Measurements from ENCODE around the gene CDRT4.
A peak's percentile ranks its signal among the peaks of the same experiment; 100 is the strongest.
"Not testable (repeated sequence)": the region's sequence is repeated elsewhere in the genome, so short reads cannot be mapped to it uniquely, and the experiment has no call there.

Gene CDRT4

GRCh38 chr17:15467592-15467991 lies at the start of gene CDRT4:
Gene CDRT4 (minus strand): TSS chr17:15467621. CDS start chr17:15440238, 27,383 bp downstream.
- DNase-seq (ENCODE audit: low read depth) = no peak

DNA sequence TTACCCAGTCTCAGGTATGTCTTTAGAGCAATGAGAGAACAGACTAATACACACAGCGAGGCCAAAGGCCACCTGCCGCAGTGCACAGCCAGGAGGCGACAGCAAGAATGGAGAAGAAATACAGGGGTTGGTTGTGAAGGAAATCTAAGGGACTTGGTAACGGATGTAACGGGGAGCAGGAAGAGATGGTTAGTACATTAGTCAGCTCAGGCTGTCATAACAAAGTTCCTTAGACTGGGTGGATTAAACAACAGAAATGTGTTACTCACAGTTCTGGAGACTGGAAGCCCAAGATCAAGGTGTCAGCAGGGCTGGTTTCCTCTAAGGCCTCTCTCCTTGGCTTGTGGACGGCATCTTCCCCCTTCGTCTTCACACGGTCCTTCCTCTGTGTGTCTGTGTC lies 48.7 kb upstream of the CDRT4 start:
- no peak for DNase-seq (ENCODE audit: low read depth)

DNA sequence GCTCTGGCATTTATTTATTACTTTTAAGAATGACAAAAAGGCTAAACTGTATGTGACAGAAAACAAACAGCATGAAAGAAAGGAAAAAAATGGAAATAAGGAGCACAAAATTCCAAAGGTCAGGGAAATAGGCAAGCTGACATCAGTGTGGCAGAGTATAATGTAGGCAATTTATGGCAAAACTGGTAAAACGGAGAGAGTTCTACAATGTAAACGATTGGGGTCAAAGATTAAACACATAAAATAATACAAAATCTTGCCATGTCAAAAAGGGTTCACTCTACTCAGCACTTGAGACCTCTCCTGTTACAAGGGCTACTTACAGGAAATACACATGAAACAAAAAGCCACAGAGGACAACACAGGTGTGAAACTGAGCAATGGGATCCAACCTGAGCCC lies 47.0 kb upstream of the CDRT4 start:
- DNase-seq (ENCODE audit: low read depth) = no peak

- no peak for DNase-seq (ENCODE audit: low read depth)
Observed at GRCh38 chr17:15513856-15514459, 46.5 kb upstream of the CDRT4 start.

DNA sequence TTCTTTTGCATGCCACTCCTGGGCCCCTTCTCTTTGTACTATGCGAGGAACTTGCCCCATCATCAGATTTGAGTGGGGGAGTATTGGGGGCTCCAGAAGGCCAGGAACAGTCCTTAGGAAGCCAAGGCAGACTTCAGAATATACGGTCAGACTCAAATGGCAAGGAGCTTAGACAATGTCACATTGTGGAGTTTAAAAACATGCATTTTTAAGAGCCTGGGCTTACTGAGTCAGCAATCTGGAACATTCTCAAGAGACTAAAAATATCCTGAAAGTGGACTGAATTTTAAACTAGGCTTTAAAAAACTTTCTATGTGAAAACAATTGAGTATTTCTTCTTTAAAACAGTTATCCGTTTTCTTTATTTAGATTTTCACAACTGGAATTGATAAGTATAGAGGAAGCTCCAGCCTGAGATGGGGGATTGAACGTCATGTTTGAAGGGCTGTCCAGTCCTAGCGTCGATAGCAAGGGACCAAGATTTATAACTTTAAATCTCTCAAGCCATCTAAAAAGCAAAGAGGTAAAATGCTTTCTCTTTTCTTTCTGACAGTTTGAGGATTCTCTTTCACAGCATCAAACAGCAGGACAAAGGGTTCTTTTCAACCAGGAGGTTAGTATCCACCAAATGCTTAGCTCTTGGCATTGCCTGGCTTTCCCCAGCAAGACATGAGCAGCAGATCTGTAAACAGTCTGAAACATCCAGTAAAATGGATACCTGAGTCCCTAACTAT lies 45.8 kb upstream of the CDRT4 start:
- no peak for DNase-seq (ENCODE audit: low read depth)

DNA sequence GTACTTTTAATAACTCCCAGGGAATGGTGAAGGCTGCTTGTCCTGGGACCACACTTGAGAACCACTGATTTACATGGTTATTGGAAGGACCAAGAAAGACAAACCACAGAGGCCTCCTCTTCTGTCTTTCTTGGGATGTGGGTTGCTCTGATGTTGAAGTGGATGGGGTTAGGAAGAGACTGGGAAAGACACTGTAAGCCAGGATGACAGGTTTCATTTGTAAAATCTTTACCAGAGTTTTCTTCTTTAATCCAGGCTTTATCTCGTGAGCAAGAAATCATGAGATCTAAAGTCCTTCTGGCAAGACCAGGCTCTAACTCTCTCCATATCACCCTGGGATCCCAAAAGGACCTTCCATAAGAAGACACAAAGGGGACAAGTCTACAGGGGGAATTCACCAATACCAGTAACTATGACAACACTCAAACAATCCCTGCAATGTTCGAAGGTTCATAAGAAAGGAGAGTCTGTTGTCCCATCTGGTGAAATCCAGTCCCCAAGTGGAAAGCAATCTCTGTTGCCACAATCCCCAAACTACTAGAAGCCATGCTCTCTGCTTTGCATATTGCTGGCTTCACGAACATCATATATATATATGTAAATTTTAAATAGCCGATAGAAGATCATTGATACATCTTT lies 44.8 kb upstream of the CDRT4 start:
- DNase-seq (ENCODE audit: low read depth) = no peak

- DNase-seq (ENCODE audit: low read depth) = no peak
Observed at GRCh38 chr17:15511142-15511541, 43.7 kb upstream of the CDRT4 start.

DNA sequence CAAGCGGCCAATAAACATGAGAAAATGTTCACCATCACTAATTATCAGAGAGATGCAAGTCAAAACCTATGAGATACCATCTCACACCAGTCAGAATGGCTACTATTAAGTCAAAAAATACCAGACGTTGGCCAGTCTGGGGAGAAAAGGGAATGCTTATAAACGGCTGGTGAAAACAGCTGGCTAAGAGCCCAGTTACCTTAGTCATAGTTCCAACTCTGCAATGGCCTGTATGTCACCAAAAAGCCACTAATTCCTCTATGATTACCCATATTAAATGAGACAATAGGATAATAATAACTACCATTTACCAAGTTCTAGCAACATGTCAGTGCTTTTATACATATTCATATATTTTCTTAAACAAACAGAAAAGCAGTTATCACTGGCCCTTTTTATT lies 42.9 kb upstream of the CDRT4 start:
- DNase-seq (ENCODE audit: low read depth) = no peak

DNA sequence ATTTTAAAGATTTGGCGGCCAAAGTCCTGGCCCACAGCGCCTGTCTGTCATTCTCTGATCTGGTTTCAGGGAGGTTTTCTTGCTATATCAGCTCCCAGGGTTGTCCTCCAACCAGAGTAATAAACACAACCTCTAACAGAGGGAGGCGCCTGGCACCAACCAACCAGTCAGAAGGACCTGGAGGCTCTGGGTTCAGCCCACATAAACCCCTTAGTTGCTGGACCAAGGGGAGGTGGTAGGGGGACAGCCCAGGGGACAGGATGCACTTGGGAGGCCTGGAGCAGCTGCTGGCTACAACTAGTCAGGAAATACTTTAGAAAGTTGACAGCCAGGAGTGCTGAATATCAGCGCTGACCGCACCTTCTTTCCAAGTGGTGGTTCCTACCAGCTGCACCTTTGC lies 41.7 kb upstream of the CDRT4 start:
- no peak for DNase-seq (ENCODE audit: low read depth)

GRCh38 chr17:15508466-15508865 lies 41.0 kb upstream of the CDRT4 start:
- DNase-seq (ENCODE audit: low read depth) = no peak

- DNase-seq (ENCODE audit: low read depth) = no peak
Observed at GRCh38 chr17:15507896-15508295, 40.5 kb upstream of the CDRT4 start.

DNA sequence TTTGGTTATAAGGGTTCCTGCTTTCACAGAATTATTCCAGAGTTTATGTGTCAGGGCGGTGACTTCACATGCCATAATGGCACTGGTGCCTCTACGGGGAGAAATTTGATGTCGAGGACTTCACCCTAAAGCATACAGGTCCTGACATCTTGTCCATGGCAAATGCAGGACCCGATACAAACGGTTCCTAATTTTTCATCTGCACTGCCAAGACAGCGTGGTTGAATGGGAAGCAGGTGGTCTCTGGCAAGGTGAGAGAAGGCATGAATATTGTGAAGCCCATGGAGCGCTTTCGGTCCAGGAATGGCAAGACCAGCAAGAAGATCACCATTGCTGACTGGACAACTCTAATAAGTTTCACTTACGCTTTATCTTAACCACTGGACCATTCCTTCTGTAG lies 39.6 kb upstream of the CDRT4 start:
- DNase-seq (ENCODE audit: low read depth) = no peak

DNA sequence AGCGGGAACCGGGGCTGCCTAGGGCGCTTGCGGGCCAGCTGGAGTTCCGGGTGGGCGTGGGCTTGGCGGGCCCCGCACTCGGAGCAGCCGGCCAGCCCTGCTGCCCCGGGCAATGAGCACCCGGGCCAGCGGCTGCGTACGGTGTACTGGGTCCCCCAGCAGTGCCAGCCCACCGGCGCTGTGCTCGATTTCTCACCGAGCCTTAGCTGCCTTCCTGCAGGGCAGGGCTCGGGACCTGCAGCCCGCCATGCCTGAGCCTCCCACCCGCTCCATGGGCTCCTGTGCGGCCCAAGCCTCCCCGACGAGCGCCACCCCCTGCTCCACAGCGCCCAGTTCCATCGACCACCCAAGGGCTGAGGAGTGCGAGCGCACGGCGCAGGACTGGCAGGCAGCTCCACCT lies 38.3 kb upstream of the CDRT4 start:
- DNase-seq (ENCODE audit: low read depth) = not testable (repeated sequence)

DNA sequence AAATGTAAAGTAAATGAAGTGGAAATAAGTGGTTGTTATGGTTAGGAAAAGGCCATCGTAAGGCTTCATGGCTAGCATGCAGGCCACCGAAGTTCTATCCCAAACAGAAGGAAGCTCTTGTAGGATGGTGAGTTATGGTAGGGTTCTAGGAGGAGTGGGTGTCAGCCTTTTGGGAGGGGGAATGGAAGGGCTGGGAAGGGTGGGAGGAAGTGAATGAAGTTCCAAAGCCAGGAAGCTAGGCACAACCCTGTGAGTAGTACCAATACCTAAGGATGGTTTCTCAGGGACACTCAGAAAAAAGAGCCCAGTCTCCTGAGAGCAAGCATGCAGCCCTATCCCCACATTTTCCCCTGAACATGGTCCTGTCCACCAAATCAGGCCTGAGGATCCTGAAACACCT lies 36.3 kb upstream of the CDRT4 start:
- DNase-seq (ENCODE audit: low read depth) = no peak

DNA sequence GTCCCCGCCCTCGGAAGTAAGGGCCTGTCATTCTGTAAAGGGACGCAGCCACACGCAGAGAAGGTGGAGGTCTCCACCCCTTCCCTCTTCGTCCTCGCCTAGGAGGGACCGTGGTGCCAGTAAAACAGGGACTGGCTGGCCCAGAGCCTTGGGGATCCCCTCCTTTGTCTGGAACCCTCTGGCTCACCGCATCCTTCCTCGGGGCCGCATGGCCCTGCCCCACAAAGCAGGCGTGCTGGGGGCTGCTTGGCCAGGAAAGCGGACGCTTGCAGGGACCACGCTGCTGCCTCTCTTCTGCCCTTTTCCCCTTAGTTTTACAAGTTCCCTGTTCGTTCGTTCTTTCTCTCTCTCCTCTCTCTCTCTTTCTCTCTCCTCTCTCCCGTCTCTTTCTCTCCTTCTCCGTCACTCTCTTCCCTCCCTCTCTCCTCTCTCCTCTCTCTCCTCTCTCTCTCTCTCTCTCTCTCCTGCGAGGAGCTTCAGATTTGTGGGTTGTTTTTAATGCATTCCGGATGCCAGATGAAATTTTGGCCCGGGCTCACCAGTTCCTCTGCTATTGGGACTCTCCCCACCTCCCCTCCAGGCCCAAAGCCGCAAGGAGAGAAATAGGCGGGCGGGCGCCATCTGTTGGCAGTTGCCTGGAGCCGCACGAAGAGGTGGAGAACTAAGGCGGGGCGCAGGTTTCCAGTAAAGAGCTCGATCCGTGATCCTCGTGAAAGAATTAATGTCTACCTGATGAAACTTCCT lies 35.1 kb upstream of the CDRT4 start:
- peak; percentile 19 for DNase-seq (ENCODE audit: low read depth)

DNA sequence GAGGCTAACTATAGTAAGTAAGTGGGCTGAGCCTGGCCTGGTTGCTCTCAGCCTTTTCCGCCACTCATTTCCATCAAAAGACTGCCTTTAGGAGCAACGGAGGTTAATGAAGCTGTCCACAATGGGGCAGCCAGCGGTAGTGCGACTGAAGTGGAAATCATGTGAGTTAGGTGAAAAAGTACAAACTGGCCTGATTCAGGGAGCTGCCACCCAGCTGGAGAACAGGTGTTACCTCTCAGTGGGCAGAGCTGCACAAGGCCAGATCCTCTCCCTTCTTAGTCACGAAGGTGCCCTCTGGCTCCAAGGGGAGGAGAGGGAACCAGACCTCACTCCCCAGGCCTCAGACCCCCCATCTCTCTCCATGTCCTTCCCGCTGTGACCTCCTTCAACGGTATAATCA lies 34.4 kb upstream of the CDRT4 start:
- no peak for DNase-seq (ENCODE audit: low read depth)

- no peak for DNase-seq (ENCODE audit: low read depth)
Observed at GRCh38 chr17:15501282-15501681, 33.9 kb upstream of the CDRT4 start.

GRCh38 chr17:15498107-15498506 lies 30.7 kb upstream of the CDRT4 start:
- no peak for DNase-seq (ENCODE audit: low read depth)

DNA sequence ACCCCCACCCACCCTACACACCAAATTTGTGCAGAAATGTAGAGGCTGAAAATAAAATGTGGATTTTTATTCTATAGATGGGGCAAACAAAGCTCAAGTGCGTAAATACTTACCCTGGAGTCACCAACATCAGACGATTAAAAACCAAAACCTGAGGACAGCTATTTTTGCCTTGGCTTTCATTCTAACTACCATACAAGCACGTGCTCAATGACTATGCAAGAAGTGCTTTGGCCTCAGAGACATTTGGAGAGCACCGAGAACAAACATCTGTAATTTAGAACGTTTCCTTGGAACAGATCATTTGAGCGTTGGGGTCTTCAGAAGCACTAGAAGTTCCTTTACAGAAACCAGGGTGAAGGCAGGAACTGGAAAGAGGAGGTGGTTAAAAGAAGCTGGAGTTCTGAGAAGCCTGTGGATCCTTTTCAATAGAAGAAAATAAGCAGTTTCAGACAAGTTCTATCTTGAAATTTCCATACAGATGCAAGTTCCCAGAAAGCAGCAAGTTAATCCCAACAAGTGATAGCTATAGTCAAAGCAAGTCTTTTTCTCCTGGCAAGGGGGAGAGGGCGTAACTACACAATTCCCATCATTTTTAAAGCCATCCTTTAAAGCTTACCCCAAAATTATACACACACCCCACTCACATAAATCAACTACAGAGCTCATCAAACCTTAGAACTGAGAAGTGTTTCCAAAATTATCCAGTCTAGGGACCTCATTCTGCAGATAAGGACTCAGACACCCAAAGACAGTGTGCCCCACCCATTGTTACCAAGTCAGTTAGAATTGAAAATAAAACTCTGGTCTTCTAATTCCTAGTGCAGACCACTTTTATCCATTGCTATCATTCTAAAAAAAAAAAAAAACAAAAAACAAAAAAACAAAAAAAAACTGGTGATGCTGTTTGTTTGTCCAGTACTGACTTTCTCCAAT lies 29.6 kb upstream of the CDRT4 start:
- no peak for DNase-seq (ENCODE audit: low read depth)

DNA sequence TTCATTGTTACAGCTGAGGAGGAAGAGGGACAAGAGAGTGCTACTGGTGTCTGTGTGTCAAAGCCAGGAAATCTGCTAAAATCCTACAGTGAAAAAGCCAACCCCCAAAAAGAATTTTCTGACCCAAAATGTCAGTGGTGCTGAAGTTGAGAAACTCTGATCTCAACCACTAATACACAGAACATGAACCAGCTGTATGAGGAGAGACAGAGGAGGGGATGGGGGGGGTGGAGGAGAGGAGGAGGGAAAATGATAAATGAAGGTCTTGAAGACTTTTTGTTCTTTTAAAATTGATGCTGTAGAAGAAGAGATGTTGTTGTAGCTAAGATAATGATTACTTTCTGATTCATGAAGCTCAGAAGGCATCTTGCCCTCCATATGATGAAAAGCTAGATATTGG lies 27.4 kb upstream of the CDRT4 start:
- DNase-seq (ENCODE audit: low read depth) = no peak

- DNase-seq (ENCODE audit: low read depth) = no peak
Observed at GRCh38 chr17:15493693-15494035, 26.2 kb upstream of the CDRT4 start.
